SU-DHL-6 (cell line): Measurements from ENCODE around the gene SFXN4.

ENCODE experiments used
- H2AFZ ChIP-seq: fragments of 200-600 bp; sonication (generic); 2 replicates; pipeline ENCODE4 v1.6.1; 2014; ENCODE audit warnings: low read depth, mild to moderate bottlenecking, moderate library complexity, mixed read lengths, antibody characterized with exemption, low read length; ENCODE audit not compliant: severe bottlenecking
- H3F3A ChIP-seq: fragments of 200-600 bp; shearing (Covaris generic); 2 replicates; pipeline ENCODE4 v1.6.0; 2016; ENCODE audit warnings: antibody characterized with exemption, mild to moderate bottlenecking; ENCODE audit not compliant: insufficient read depth
- H3K27ac ChIP-seq: fragments of 200-600 bp; sonication (generic); 2 replicates; pipeline ENCODE4 v1.5.1; 2016; ENCODE audit warnings: low read depth, mild to moderate bottlenecking, low read length, moderate library complexity, mixed read lengths
- H3K27me3 ChIP-seq: fragments of 200-600 bp; sonication (generic), shearing (Covaris generic); 2 replicates; pipeline ENCODE4 v1.6.0; 2014; ENCODE audit warnings: mild to moderate bottlenecking, low read length
- H3K36me3 ChIP-seq: fragments of 200-600 bp; sonication (generic); 2 replicates; pipeline ENCODE4 v1.6.1; 2014; ENCODE audit warnings: mild to moderate bottlenecking, low read length, mixed read lengths
- H3K4me2 ChIP-seq: fragments of 300-600, 200-600 bp; shearing (Covaris generic), sonication (generic); 2 replicates; pipeline ENCODE4 v1.6.0; 2014; ENCODE audit warnings: low read length, low read depth, mild to moderate bottlenecking; ENCODE audit not compliant: poor library complexity, severe bottlenecking
- H3K4me3 ChIP-seq: fragments of 200-600 bp; sonication (generic); 2 replicates; pipeline ENCODE4 v1.5.1; 2014; ENCODE audit warnings: antibody characterized with exemption, low read length, mild to moderate bottlenecking, mixed read lengths; ENCODE audit not compliant: insufficient read depth, poor library complexity, severe bottlenecking
- H3K79me2 ChIP-seq: fragments of 200-600 bp; sonication (generic); 2 replicates; pipeline ENCODE4 v1.6.1; 2014; ENCODE audit warnings: mild to moderate bottlenecking, low read length, moderate library complexity; ENCODE audit not compliant: insufficient read depth
- H3K9ac ChIP-seq: fragments of 200-600 bp; sonication (generic); 2 replicates; pipeline ENCODE4 v1.7.0; 2014; ENCODE audit warnings: mild to moderate bottlenecking, low read length
- H3K9me2 ChIP-seq: fragments of 200-600 bp; sonication (generic); replicated peaks from 2 replicates; pipeline ENCODE4 v1.6.1; 2014; ENCODE audit warnings: low read length; ENCODE audit not compliant: insufficient read depth
- H3K9me3 ChIP-seq: fragments of 200-600 bp; sonication (generic); 2 replicates; pipeline ENCODE4 v1.6.1; 2014; ENCODE audit warnings: low read length, mixed read lengths; ENCODE audit not compliant: insufficient read depth
- H4K20me1 ChIP-seq: fragments of 200-600 bp; sonication (generic); 2 replicates; pipeline ENCODE4 v1.6.1; 2014; ENCODE audit warnings: low read depth, mild to moderate bottlenecking, antibody characterized with exemption, low read length, moderate library complexity, mixed read lengths
- CTCF ChIP-seq: fragments of 200-600 bp; sonication (generic); IDR thresholded peaks from one replicate; pipeline ENCODE4 v1.5.1; 2017; ENCODE audit warnings: antibody characterized with exemption, mild to moderate bottlenecking, low read length, moderate library complexity; ENCODE audit not compliant: insufficient read depth, poor library complexity, severe bottlenecking
- EZH2phosphoT487 ChIP-seq: fragments of 200-600 bp; sonication (generic), shearing (Covaris generic); conservative IDR thresholded peaks from 2 replicates; pipeline ENCODE4 v1.6.1; 2018; ENCODE audit warnings: mild to moderate bottlenecking, antibody characterized with exemption, low read length, moderate library complexity, mixed read lengths

SFXN4 gene

GRCh38 chr10:119197921-119198320, 32.4 kb upstream of the SFXN4 start:
- Histone ChIP-seq H4K20me1 (no peaks in the 10 kb centered on the region), H3K9me3 (no peaks in the 10 kb centered on the region), H3K9me2 (no peaks in the 10 kb centered on the region), H3K36me3 (no peaks in the 10 kb centered on the region), H3K79me2 (no peaks in the 10 kb centered on the region), H3K4me3 (no peak overlapping the region), H3K4me2 (no peak overlapping the region), H3F3A (no peaks in the 10 kb centered on the region), H3K9ac (no peak overlapping the region), H3K27me3 (no peaks in the 10 kb centered on the region), H3K27ac (no peak overlapping the region), H2AFZ (no peak overlapping the region)
- TF ChIP-seq EZH2phosphoT487 (no peak), CTCF (no peak)

DNA sequence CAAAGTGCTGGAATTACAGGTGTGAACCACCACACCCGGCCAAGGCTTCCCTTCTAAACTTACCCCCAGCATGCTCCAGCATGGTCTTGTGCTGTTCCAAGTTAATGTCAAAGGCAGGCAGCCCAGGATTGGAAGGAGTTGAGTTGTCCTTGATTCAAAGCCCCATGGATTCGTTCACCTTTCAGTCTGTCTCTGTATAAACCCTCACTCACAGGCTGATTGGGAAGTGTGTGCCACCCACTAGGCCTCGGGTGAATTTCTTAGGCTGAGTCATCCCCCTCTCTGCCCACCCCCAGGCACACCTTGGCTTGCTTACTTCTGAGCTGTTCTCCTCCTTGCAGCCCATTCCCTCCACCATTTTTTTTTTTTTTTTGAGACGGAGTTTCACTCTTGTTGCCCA, 26.4 kb upstream of the SFXN4 start:
- H3K9me3 ChIP-seq: no peaks in the 10 kb centered on the region
- H3K9me2 ChIP-seq: no peaks in the 10 kb centered on the region
- no peak overlapping the region for H2AFZ ChIP-seq
- H3K27ac ChIP-seq: no peak overlapping the region
- H3K4me2 ChIP-seq: no peak overlapping the region
- no peak overlapping the region for H3K4me3 ChIP-seq
- H4K20me1 ChIP-seq: no peaks in the 10 kb centered on the region
- no peaks in the 10 kb centered on the region for H3F3A ChIP-seq
- TF ChIP-seq CTCF: no peak
- no peak for TF ChIP-seq EZH2phosphoT487
- no peaks in the 10 kb centered on the region for H3K36me3 ChIP-seq
- no peaks in the 10 kb centered on the region for H3K27me3 ChIP-seq
- no peaks in the 10 kb centered on the region for H3K79me2 ChIP-seq
- H3K9ac ChIP-seq: no peak overlapping the region

GRCh38 chr10:119190954-119191785, 25.7 kb upstream of the SFXN4 start:
- H3K9ac ChIP-seq: no peak overlapping the region
- H3K79me2 ChIP-seq: no peaks in the 10 kb centered on the region
- no peaks in the 10 kb centered on the region for H3K9me3 ChIP-seq
- H3K27ac ChIP-seq: no peak overlapping the region
- no peak overlapping the region for H3K4me3 ChIP-seq
- H4K20me1 ChIP-seq: no peaks in the 10 kb centered on the region
- H3F3A ChIP-seq: no peaks in the 10 kb centered on the region
- no peak overlapping the region for H3K4me2 ChIP-seq
- H3K36me3 ChIP-seq: no peaks in the 10 kb centered on the region
- TF ChIP-seq EZH2phosphoT487 (no peak), CTCF (no peak)
- no peak overlapping the region for H2AFZ ChIP-seq
- no peaks in the 10 kb centered on the region for H3K27me3 ChIP-seq
- no peaks in the 10 kb centered on the region for H3K9me2 ChIP-seq
